ENCODE measurements around the gene ADRM1.

ADRM1 gene

GRCh38 chr20:62298577-62299249 is 4.1 kb upstream of the ADRM1 start:
- Histone ChIP-seq H3K27ac (ENCODE audit: low read depth, low read length) (no peak overlapping the region), H3K4me1 (ENCODE audit: control insufficient read depth, low read length) (peaks cover 10% of the 10 kb centered on the region), H3K36me3 (ENCODE audit: control insufficient read depth, low read length) (peaks cover 11% of the 10 kb centered on the region), H3K9me2 (replicated peaks; ENCODE audit: control insufficient read depth, low read length) (no peaks in the 10 kb centered on the region), H3K9me3 (ENCODE audit: control insufficient read depth, insufficient read depth, low read length) (no peaks in the 10 kb centered on the region), H3K4me3 (ENCODE audit: low read length) (no peak overlapping the region), H4K20me1 (ENCODE audit: control insufficient read depth, insufficient read depth, low read depth, low read length) (0 out of 2 replicates have a peak, but pooled peaks cover 4% of the 10 kb centered on the region), H3F3A (ENCODE audit: control insufficient read depth, insufficient read depth) (peaks cover 7% of the 10 kb centered on the region), H3K79me2 (ENCODE audit: control insufficient read depth, low read length) (peaks cover 12% of the 10 kb centered on the region), H3K4me2 (ENCODE audit: low read length) (no peak overlapping the region), H3K27me3 (ENCODE audit: control insufficient read depth, low read length) (no peaks in the 10 kb centered on the region)
- TF ChIP-seq CTCF (IDR thresholded peaks at IDR 0.05; ENCODE audit: low read depth, low read length, poor library complexity, severe bottlenecking) = no peak
- TF ChIP-seq EZH2phosphoT487 (IDR thresholded peaks at IDR 0.05; ENCODE audit: borderline replicate concordance, low read length) = no peak

- H3K4me1 ChIP-seq (ENCODE audit: control insufficient read depth, low read length) = peaks cover 18% of the 10 kb centered on the region
These were observed 3.0 kb upstream of the ADRM1 start for GRCh38 chr20:62299666-62300236.

GRCh38 chr20:62300319-62300718 is 2.5 kb upstream of the ADRM1 start:
- no peak overlapping the region for H3K27ac ChIP-seq (ENCODE audit: low read depth, low read length)

More at GRCh38 chr20:62299666-62300236, 3.0 kb upstream of the ADRM1 start:
- H3F3A ChIP-seq (ENCODE audit: control insufficient read depth, insufficient read depth) = peaks cover 4% of the 10 kb centered on the region; the same call in 1 of the 2 replicates
- H3K27me3 ChIP-seq (ENCODE audit: control insufficient read depth, low read length) = no peaks in the 10 kb centered on the region
- no peaks in the 10 kb centered on the region for H3K9me2 ChIP-seq (replicated peaks; ENCODE audit: control insufficient read depth, low read length)
- H3K4me2 ChIP-seq (ENCODE audit: low read length) = no peak overlapping the region
- H3K79me2 ChIP-seq (ENCODE audit: control insufficient read depth, low read length) = peaks cover 22% of the 10 kb centered on the region
- no peak overlapping the region for H3K27ac ChIP-seq (ENCODE audit: low read depth, low read length)
- H3K4me3 ChIP-seq (ENCODE audit: low read length) = no peak overlapping the region
- H3K36me3 ChIP-seq (ENCODE audit: control insufficient read depth, low read length) = peaks cover 21% of the 10 kb centered on the region
- H4K20me1 ChIP-seq (ENCODE audit: control insufficient read depth, insufficient read depth, low read depth, low read length) = peaks cover 13% of the 10 kb centered on the region
- H3K9me3 ChIP-seq (ENCODE audit: control insufficient read depth, insufficient read depth, low read length) = no peaks in the 10 kb centered on the region
- TF ChIP-seq EZH2phosphoT487 (IDR thresholded peaks at IDR 0.05; ENCODE audit: borderline replicate concordance, low read length) (no peak), CTCF (IDR thresholded peaks at IDR 0.05; ENCODE audit: low read depth, low read length, poor library complexity, severe bottlenecking) (peak; percentile 14)

More at GRCh38 chr20:62300319-62300718, 2.5 kb upstream of the ADRM1 start:
- Histone ChIP-seq H3K4me3 (ENCODE audit: low read length) (no peak overlapping the region), H4K20me1 (ENCODE audit: control insufficient read depth, insufficient read depth, low read depth, low read length) (peaks cover 19% of the 10 kb centered on the region), H3K4me1 (ENCODE audit: control insufficient read depth, low read length) (peaks cover 24% of the 10 kb centered on the region), H3K27me3 (ENCODE audit: control insufficient read depth, low read length) (no peaks in the 10 kb centered on the region), H3K9me3 (ENCODE audit: control insufficient read depth, insufficient read depth, low read length) (no peaks in the 10 kb centered on the region), H3K9me2 (replicated peaks; ENCODE audit: control insufficient read depth, low read length) (no peaks in the 10 kb centered on the region), H3K4me2 (ENCODE audit: low read length) (no peak overlapping the region), H3K36me3 (ENCODE audit: control insufficient read depth, low read length) (peaks cover 27% of the 10 kb centered on the region), H3F3A (ENCODE audit: control insufficient read depth, insufficient read depth) (peaks cover 4% of the 10 kb centered on the region; the same call in 1 of the 2 replicates), H3K79me2 (ENCODE audit: control insufficient read depth, low read length) (peaks cover 28% of the 10 kb centered on the region)
- TF ChIP-seq EZH2phosphoT487 (IDR thresholded peaks at IDR 0.05; ENCODE audit: borderline replicate concordance, low read length) = no peak
- no peak for TF ChIP-seq CTCF (IDR thresholded peaks at IDR 0.05; ENCODE audit: low read depth, low read length, poor library complexity, severe bottlenecking)

Data from DOHH2 (cell line).